Stomach (tissue), 9 donors: ENCODE data around the gene TGFBR3L. TPM values are rescaled to one million over a fixed set of nuclear protein-coding genes. Genes with fewer than 3 reads are reported as not detected.

ENCODE experiments used
- DNase-seq, 2 donors: peaks; one replicate each; pipeline versions ENCODE4 v3.0.0 to v3.0.0-alpha.2; 2013 to 2019
- H3K27ac ChIP-seq, 5 donors: fragments of 200-600 bp in 4 of 5; sonication (generic) in 4 of 5; one replicate each; pipeline ENCODE4 v1.5.1; 2013 to 2019; ENCODE audit warnings: mild to moderate bottlenecking in 1 of 5, moderate library complexity in 1 of 5
- H3K27me3 ChIP-seq, 3 donors: fragments of 200-600 bp; sonication (generic); one replicate each; pipeline ENCODE4 v1.5.1; 2017 to 2019; ENCODE audit warnings: mixed run types in 1 of 3
- H3K36me3 ChIP-seq, 4 donors: fragments of 200-600 bp; sonication (generic); 1 replicate in 3 of 4; 2 replicates in 1 of 4; pipeline ENCODE4 v1.5.1; 2016 to 2019
- H3K4me1 ChIP-seq, 4 donors: fragments of 200-600 bp; sonication (generic); one replicate each; pipeline ENCODE4 v1.5.1; 2016 to 2019
- H3K4me3 ChIP-seq, 4 donors: fragments of 200-600 bp; sonication (generic) in 3 of 4; one replicate each; pipeline ENCODE4 v1.5.1; 2016 to 2019; ENCODE audit warnings: mild to moderate bottlenecking in 1 of 4
- H3K9me3 ChIP-seq, 4 donors: fragments of 200-600 bp; sonication (generic); one replicate each; pipeline ENCODE4 v1.5.1; 2016 to 2019
- EP300 ChIP-seq: sonication (generic); formaldehyde crosslinking; IDR thresholded peaks from one replicate; pipeline ENCODE4 v1.6.1; 2017; ENCODE audit warnings: antibody characterized with exemption
- POLR2A ChIP-seq, 4 donors: fragments of 450-650 bp; IDR thresholded peaks; one replicate each; pipeline ENCODE4 v1.6.1; 2016; ENCODE audit warnings: antibody characterized with exemption in 4 of 4, control low read depth in 2 of 4, mild to moderate bottlenecking in 1 of 4, moderate library complexity in 1 of 4
- POLR2AphosphoS5 ChIP-seq, 3 donors: sonication (generic); formaldehyde crosslinking; IDR thresholded peaks; one replicate each; pipeline ENCODE4 v1.6.1; 2016; ENCODE audit warnings: antibody characterized with exemption in 3 of 3
- WGBS, 5 donors: extraction: QIAGEN DNeasy Blood & Tissue Kit in 3 of 5; methylation state at CpG; one replicate each; pipeline versions ENCODE4 v1.1.5 to v1.1.7; 2013 to 2018; 5-methylcytosine and 5-hydroxymethylcytosine counted together
- intact Hi-C: fragments of 100-400 bp; cut with DNase I; formaldehyde crosslinking; loops from one replicate; pipeline ENCODE4 v1.15.1; 2023; ENCODE audit warnings: low total_unique reads
- polyA plus RNA-seq, 3 donors: library from polyadenylated mRNA; stranded (reverse); fragments of 200-250 nt; gene quantifications; one replicate each; pipeline ENCODE4 v1.2.3, GENCODE V29; 2013
- total RNA-seq, 5 donors: library from RNA; depleted of rRNA; stranded (reverse); fragments of >200 nt; gene quantifications; one replicate each; pipeline versions ENCODE4 v1.1.0 to v1.2.3, GENCODE V29; 2014 to 2016
- TF ChIP-seq, protein P1 (sequence below), 7 experiments: fragments of 450-650 bp in 4 of 7; fragments of 200-600 bp in 3 of 7; sonication (generic) in 3 of 7; IDR thresholded peaks; one replicate each; pipeline ENCODE4 v1.5.1; 2016 to 2019; ENCODE audit warnings: antibody characterized with exemption in 7 of 7, control low read depth in 2 of 7, mild to moderate bottlenecking in 1 of 7
- donor health status: healthy with polysubstance abuse.
- donor health status: Bipolar disorder and iron deficiency.
- donor health status: healthy.

TGFBR3L gene
- total and polyA plus RNA-seq, 8 donors: 1.5 TPM; not detected in 7

DNA sequence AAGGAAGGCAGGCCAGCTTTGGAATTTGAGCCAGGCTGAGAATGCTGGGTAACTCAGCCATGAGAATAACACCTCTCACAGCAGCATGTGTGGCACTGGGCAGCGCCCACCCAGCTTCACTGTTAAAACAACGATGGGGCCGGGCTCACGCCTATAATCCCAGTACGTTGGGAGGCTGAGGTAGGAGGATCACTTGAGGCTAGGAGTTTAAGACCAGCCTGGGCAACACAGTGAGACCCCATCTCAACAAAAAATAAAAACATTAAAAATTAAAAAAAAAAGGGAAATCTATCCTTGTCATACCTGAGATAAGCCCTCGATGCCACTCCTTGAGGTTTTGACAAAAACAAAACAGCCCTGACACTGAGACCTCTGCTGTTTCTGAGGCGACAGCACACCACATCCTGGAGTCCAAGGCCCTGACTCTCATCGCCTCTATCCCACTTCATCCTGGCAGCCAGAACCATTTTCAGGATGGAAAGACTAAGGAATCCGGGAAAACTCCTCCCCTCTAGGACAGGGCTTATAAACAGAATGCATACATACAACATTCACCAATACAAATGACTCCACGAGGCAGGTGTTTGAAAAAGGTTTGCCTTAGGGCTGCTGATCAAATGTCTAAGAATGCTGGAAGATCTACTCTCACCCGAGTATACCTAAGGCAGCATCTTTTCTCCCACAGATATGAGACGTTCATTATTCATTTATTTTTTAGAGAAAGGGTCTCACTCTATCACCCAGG lies 51.5 kb downstream of the TGFBR3L start:
- Histone ChIP-seq H3K27me3 (no peaks in the 10 kb centered on the region), H3K4me1 (no peaks in the 10 kb centered on the region), H3K9me3 (no peaks in the 10 kb centered on the region), H3K36me3 (peaks cover 31 to 100% (median 95%) of the 10 kb centered on the region in 4 donors), H3K4me3 (no peak overlapping the region), H3K27ac (no peak overlapping the region)
- intact Hi-C loops: loop anchor here (10.0 kb wide), 1 partner anchor 289 kb away; no protein-coding TSS in a partner anchor
- no peak for DNase-seq
- 87 to 93% (median 92%) methylated on average over 12 of the region's 12 CpGs for WGBS, 5 donors
- TF ChIP-seq POLR2AphosphoS5 (IDR thresholded peaks at IDR 0.05) (no peak), EP300 (no peak), POLR2A (IDR thresholded peaks at IDR 0.05) (no peak)
- TF ChIP-seq, protein P1, sequence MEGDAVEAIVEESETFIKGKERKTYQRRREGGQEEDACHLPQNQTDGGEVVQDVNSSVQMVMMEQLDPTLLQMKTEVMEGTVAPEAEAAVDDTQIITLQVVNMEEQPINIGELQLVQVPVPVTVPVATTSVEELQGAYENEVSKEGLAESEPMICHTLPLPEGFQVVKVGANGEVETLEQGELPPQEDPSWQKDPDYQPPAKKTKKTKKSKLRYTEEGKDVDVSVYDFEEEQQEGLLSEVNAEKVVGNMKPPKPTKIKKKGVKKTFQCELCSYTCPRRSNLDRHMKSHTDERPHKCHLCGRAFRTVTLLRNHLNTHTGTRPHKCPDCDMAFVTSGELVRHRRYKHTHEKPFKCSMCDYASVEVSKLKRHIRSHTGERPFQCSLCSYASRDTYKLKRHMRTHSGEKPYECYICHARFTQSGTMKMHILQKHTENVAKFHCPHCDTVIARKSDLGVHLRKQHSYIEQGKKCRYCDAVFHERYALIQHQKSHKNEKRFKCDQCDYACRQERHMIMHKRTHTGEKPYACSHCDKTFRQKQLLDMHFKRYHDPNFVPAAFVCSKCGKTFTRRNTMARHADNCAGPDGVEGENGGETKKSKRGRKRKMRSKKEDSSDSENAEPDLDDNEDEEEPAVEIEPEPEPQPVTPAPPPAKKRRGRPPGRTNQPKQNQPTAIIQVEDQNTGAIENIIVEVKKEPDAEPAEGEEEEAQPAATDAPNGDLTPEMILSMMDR (IDR thresholded peaks at IDR 0.05): no peak

DNA sequence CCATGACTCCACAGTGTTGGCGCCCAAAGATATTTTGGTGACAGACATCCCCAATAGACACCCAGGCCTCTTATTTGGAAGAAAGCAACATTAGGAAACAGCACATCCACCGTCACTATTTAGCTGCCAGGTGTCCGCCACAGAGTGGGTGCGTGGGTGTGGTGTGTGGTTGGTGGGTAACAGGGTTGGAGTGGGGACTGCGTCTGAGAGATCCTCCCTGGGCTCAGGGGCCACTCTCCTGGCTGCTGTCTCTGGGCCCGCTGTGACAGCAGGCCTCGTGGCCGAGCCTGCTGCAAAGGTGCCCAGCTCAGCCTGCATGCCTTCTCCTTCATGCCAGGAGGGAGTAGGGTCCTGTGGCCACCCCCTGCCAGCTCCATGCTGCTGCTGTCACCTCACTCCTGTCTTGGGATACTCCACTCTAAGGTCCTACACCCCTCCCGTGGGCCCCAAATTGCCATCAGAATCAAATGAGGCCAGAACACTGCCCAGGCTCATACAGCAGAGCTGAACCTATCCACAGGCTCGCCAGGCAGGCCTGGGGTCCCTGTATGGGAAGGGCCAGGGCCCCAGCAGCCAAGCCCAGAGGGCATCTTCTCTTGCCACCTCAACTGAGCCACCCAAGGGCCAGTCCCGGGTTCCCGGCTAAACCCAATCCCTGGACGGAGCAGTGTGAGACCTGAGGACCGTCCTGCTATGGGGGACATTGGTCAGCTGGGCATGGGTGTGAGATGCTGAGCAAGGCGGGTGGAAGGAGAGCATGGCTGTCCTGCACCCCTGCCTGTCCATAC lies 53.6 kb downstream of the TGFBR3L start:
- intact Hi-C loops: loop anchor here (10.0 kb wide), 1 partner anchor 287 kb away; no protein-coding TSS in a partner anchor
- no peak overlapping the region for H3K27ac ChIP-seq
- no peaks in the 10 kb centered on the region for H3K9me3 ChIP-seq
- no peaks in the 10 kb centered on the region for H3K4me1 ChIP-seq
- TF ChIP-seq, protein P1 (IDR thresholded peaks at IDR 0.05): no peak
- TF ChIP-seq POLR2A (IDR thresholded peaks at IDR 0.05) (no peak), EP300 (no peak), POLR2AphosphoS5 (IDR thresholded peaks at IDR 0.05) (no peak)
- peaks cover 46 to 100% (median 95%) of the 10 kb centered on the region in 4 donors for H3K36me3 ChIP-seq
- H3K27me3 ChIP-seq: no peaks in the 10 kb centered on the region
- no peak overlapping the region for H3K4me3 ChIP-seq
- WGBS, 5 donors: 89 to 93% (median 91%) methylated on average over 3 to 15 of the region's 15 CpGs
- DNase-seq: no peak

Other genes starting within 250 kb of the TGFBR3L start
- 1 to 10 TPM in 1 of 5 donors, not detected in 4; 9.6 TPM for gene RETN, start 245.8 kb upstream of the TGFBR3L start, total RNA-seq
- 10 to 100 TPM in 1 of 3 donors, 1 to 10 TPM in 1, not detected in 1; 6.2 to 41.4 TPM for gene RETN, start 245.8 kb upstream of the TGFBR3L start, polyA plus RNA-seq
- 1 to 10 TPM in 1 of 5 donors, under 1 TPM in 2, not detected in 2; 0.37 to 7.0 (median 0.43) TPM for gene MCEMP1, start 237.7 kb upstream of the TGFBR3L start, total RNA-seq
- 1 to 10 TPM in 2 of 3 donors, under 1 TPM in 1; 0.65 to 9.1 (median 1.2) TPM for gene MCEMP1, start 237.7 kb upstream of the TGFBR3L start, polyA plus RNA-seq
- 10 to 100 TPM in 3 of 5 donors, 1 to 10 TPM in 2; 4.5 to 20.6 (median 15.1) TPM for gene TRAPPC5, start 234.0 kb upstream of the TGFBR3L start, total RNA-seq
- gene TRAPPC5, start 234.0 kb upstream of the TGFBR3L start, polyA plus RNA-seq: 100 to 1,000 TPM; 108 to 203 (median 134) TPM
- gene FCER2, start 212.7 kb upstream of the TGFBR3L start, total RNA-seq: 1 to 10 TPM in 1 of 5 donors, not detected in 4; 1.5 TPM
- under 1 TPM in 1 of 3 donors, not detected in 2; 0.48 TPM for gene FCER2, start 212.7 kb upstream of the TGFBR3L start, polyA plus RNA-seq
- 1 to 10 TPM in 1 of 5 donors, under 1 TPM in 1, not detected in 3; 0.37 to 1.0 TPM for gene CLEC4G, start 182.7 kb upstream of the TGFBR3L start, total RNA-seq
- 1 to 10 TPM in 1 of 3 donors, under 1 TPM in 1, not detected in 1; 0.25 to 1.2 TPM for gene CLEC4G, start 182.7 kb upstream of the TGFBR3L start, polyA plus RNA-seq
- gene CD209, start 167.3 kb upstream of the TGFBR3L start, total RNA-seq: 10 to 100 TPM in 2 of 5 donors, 1 to 10 TPM in 3; 1.8 to 51.9 (median 7.1) TPM
- 1 to 10 TPM in 2 of 3 donors, under 1 TPM in 1; 0.38 to 3.4 (median 2.0) TPM for gene CD209, start 167.3 kb upstream of the TGFBR3L start, polyA plus RNA-seq
- gene CLEC4M, start 151.6 kb upstream of the TGFBR3L start, total RNA-seq: 1 to 10 TPM in 1 of 5 donors, not detected in 4; 1.8 TPM
- not detected for gene CLEC4M, start 151.6 kb upstream of the TGFBR3L start, polyA plus RNA-seq
- gene EVI5L, start 84.6 kb upstream of the TGFBR3L start, total RNA-seq: 10 to 100 TPM in 2 of 5 donors, 1 to 10 TPM in 3; 4.9 to 31.6 (median 9.3) TPM
- 1 to 10 TPM; 5.1 to 8.2 (median 7.8) TPM for gene EVI5L, start 84.6 kb upstream of the TGFBR3L start, polyA plus RNA-seq
- under 1 TPM in 1 of 5 donors, not detected in 4; 0.18 TPM for gene PRR36, start 40.4 kb upstream of the TGFBR3L start, total RNA-seq
- under 1 TPM; 0.45 to 0.61 (median 0.50) TPM for gene PRR36, start 40.4 kb upstream of the TGFBR3L start, polyA plus RNA-seq
- gene LRRC8E, start 26.3 kb upstream of the TGFBR3L start, total RNA-seq: 10 to 100 TPM in 1 of 5 donors, 1 to 10 TPM in 2, under 1 TPM in 1, not detected in 1; 0.58 to 12.5 (median 2.5) TPM
- gene LRRC8E, start 26.3 kb upstream of the TGFBR3L start, polyA plus RNA-seq: 1 to 10 TPM in 2 of 3 donors, under 1 TPM in 1; 0.93 to 2.1 (median 1.7) TPM
- 10 to 100 TPM in 4 of 5 donors, 1 to 10 TPM in 1; 4.1 to 52.2 (median 11.0) TPM for gene MAP2K7, start 11.0 kb upstream of the TGFBR3L start, total RNA-seq
- 10 to 100 TPM; 13.5 to 27.5 (median 15.9) TPM for gene MAP2K7, start 11.0 kb upstream of the TGFBR3L start, polyA plus RNA-seq
- 10 to 100 TPM in 3 of 5 donors, 1 to 10 TPM in 2; 2.3 to 18.3 (median 12.2) TPM for gene SNAPC2, start 5.5 kb downstream of the TGFBR3L start, total RNA-seq
- gene SNAPC2, start 5.5 kb downstream of the TGFBR3L start, polyA plus RNA-seq: 10 to 100 TPM; 15.0 to 22.8 (median 17.7) TPM
- gene CTXN1, start 11.3 kb downstream of the TGFBR3L start, total RNA-seq: 10 to 100 TPM in 1 of 5 donors, 1 to 10 TPM in 3, not detected in 1; 1.3 to 58.5 (median 3.8) TPM
- 1 to 10 TPM in 2 of 3 donors, under 1 TPM in 1; 0.92 to 7.7 (median 1.2) TPM for gene CTXN1, start 11.3 kb downstream of the TGFBR3L start, polyA plus RNA-seq
- 100 to 1,000 TPM in 2 of 5 donors, 10 to 100 TPM in 3; 41.0 to 123 (median 88.1) TPM for gene TIMM44, start 28.8 kb downstream of the TGFBR3L start, total RNA-seq
- 10 to 100 TPM; 44.6 to 55.9 (median 49.4) TPM for gene TIMM44, start 28.8 kb downstream of the TGFBR3L start, polyA plus RNA-seq
- gene ELAVL1, start 90.8 kb downstream of the TGFBR3L start, total RNA-seq: 10 to 100 TPM; 11.2 to 50.2 (median 20.2) TPM
- 10 to 100 TPM; 14.7 to 25.4 (median 18.5) TPM for gene ELAVL1, start 90.8 kb downstream of the TGFBR3L start, polyA plus RNA-seq
- 1 to 10 TPM in 1 of 5 donors, not detected in 4; 5.1 TPM for gene CCL25, start 137.9 kb downstream of the TGFBR3L start, total RNA-seq
- gene CCL25, start 137.9 kb downstream of the TGFBR3L start, polyA plus RNA-seq: not detected
- gene FBN3, start 234.8 kb downstream of the TGFBR3L start, total RNA-seq: under 1 TPM in 1 of 5 donors, not detected in 4; 0.55 TPM
- gene FBN3, start 234.8 kb downstream of the TGFBR3L start, polyA plus RNA-seq: under 1 TPM in 1 of 3 donors, not detected in 2; 0.08 TPM